ENCODE measurements around the gene STON2.
"Not testable (repeated sequence)": the region's sequence is repeated elsewhere in the genome, so short reads cannot be mapped to it uniquely, and the experiment has no call there.

Gene STON2

GRCh38 chr14:81400202-81400678 lies at the start of gene STON2:
TSS of gene STON2 (minus strand) at chr14:81400324. CDS start at chr14:81398382, 1,942 bp downstream.
- peak; percentile 44 to 50 for DNase-seq

GRCh38 chr14:81449576-81449975 lies 49.5 kb upstream of the STON2 start:
- DNase-seq: no peak

DNA sequence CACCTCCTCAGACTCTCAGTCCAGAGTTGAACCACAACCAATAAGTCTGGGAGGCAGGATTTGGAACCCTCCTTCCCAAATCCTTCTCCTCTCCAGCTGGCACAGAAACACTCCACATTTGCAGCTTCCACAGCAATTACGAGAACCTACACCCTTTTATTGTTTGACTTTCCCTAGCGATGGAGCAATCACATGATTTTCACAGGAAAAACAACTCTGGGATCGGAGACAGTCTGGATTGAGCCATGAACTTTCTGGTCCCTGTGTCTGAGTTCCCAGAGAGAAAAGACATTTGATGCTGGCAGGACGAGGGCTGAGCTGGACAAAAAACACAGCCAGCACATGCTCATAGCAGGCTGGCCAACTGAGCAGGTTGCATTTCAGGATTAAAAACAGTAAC lies 49.0 kb upstream of the STON2 start:
- DNase-seq: no peak

GRCh38 chr14:81447021-81447764 lies 47.1 kb upstream of the STON2 start:
- no peak for DNase-seq

DNA sequence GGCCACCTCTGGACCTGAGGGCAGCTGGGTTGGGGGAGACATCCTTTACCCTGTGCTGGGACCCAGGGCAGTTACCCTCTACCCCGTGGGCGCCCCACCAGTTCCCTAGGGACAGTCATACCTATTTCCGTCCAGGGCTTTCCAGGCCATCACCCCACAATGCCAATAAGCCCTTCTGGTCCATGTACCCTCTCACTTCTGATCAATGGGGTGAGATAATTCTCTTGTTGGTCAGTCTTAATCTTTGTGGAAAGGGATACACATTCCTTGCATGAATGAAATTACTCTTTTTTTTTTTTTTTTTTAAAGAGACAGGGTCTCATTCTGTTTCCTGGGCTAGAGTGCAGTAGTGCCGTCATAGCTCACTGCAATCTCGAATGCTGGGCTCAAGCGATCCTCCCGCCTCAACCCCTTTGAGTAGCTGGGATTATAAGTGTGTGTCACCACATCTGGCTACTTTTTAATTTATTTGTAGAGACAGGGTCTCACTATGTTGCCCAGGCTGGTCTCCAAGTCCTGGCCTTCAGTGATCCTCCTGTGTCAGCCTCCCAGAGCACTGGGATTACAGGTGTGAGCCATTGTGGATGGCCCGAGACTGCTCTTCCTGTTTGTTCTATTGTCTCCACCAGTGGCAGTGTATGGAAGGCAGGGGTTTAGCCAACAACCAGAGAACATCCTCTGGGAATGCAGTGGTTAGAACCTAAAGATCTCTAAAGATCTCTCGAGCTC lies 46.3 kb upstream of the STON2 start:
- no peak for DNase-seq

DNA sequence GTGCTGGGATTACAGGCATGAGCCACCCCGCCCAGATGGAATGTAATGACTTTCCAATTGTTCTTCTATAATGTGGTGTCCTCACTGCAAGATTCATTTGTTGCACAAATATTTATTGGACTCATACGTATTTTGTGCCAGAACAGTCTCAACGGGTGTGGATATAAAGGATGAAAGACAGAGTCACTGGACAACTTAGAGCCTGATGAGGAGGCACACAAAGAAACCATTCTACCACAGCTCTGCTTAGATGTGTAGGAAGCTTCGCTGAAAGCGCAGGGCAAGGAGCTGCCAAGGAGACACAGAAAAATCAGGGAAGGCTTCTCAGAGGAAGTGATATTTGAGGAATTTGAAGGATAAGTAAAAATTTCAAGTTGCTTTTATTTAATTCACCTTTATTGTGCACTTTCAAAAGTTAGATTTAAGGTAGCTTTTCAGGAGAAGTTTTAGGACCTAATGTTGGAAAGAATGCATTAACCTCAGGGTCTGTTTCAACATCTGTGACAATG lies 41.6 kb upstream of the STON2 start:
- no peak for DNase-seq

GRCh38 chr14:81440041-81440440 lies 39.9 kb upstream of the STON2 start:
- DNase-seq: no peak

GRCh38 chr14:81437244-81437643 lies 37.1 kb upstream of the STON2 start:
- no peak for DNase-seq

- peak; percentile 58 to 68 for DNase-seq
Measured at GRCh38 chr14:81436296-81437138, 36.4 kb upstream of the STON2 start.

GRCh38 chr14:81435391-81436295 lies 35.5 kb upstream of the STON2 start:
- DNase-seq: peak; percentile 38 to 42

GRCh38 chr14:81435048-81435390 lies 34.9 kb upstream of the STON2 start:
- DNase-seq: no peak

DNA sequence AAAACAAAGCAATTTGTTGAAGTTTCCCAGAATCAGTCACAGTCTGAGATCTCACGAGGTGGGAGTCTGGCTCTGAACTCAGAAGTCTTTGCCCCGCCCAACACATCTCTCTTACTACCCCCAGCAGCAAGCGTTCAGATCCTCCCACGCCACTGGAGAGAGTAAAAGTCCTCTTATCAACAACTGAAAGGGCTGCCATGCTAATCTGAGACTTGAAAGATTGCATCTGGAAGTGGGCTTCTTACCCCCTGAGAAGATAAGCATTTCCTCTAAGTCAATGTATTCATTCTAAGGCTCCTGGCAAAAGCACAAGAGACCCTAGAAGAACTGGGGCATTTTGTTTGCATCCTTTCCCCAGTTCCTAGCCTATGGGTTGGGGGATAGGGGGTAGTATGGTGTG lies 34.1 kb upstream of the STON2 start:
- DNase-seq: no peak

GRCh38 chr14:81433378-81433777 lies 33.3 kb upstream of the STON2 start:
- no peak for DNase-seq

DNA sequence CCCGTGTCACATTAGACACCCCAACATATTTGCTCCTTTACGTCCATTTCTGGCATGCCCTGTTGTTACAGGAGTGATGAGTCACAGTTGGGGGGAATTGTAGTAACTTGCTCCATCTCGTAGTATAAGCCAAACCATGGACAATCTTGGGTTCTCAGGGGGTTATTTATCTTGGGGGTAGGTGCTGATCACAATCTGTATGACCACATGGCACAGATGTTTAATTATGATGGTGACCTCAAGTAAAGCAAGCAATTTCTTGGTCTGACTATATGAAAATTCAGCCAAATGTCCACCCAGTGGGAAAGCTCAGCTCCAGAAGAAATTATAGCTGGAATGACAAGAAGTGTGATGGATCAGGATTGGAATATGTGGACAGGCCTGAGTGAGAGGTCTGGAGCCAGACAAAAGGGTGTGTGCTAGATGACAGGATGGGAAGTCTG lies 32.1 kb upstream of the STON2 start:
- no peak for DNase-seq

- DNase-seq: no peak
Measured at GRCh38 chr14:81430235-81430634, 30.1 kb upstream of the STON2 start.

DNA sequence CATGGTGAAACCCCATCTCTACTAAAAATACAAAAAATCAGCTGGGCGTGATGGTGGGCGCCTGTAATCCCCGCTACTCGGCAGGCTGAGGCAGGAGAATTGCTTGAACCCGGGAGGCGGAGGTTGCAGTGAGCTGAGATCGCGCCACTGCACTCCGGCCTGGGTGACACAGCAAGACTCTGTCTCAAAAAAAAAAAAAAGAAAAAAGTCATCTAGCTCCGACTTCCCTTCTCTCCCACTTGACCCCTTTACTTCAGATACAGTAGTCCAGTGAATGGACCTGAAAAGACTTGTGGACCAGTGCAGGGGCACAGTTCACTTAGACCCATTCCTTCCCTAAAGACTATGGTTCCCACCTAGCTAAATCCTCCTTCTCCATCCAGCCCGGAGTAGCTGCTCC lies 29.6 kb upstream of the STON2 start:
- DNase-seq: not testable (repeated sequence)

GRCh38 chr14:81429028-81429427 lies 28.9 kb upstream of the STON2 start:
- no peak for DNase-seq

DNA sequence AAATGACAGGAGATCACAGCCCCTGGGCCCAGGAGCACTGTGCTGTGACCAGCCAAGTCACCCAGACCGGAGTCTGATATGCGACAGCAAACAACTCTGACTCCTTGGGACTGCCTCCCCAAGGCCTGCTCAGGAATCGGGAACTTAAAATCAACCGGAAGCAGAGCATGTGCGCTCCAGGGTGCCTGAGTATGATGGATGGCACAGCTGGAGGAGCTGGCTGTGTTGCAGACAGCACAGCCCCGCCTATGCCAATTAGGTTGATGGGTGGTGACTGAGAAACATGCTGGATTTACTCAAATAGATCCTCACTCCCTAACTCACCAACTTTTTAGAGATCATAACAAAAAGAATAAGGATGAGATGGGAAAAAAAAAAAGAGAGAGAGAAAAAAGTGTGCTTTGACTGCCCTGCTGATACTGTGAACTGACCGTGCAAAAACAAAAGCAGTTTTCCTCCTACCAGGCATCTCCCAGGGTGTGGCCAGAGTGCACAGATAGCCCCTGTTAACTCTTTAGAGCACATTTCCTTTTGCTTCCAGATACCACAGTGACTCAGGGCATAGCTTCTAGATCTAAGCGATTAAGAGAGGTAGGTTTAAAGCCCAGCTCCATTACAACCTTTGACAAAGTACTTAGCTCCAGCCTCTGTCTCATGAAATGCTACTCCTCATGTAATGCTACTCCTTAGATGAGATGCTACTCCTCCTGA lies 27.4 kb upstream of the STON2 start:
- DNase-seq: no peak

GRCh38 chr14:81423504-81423903 lies 23.4 kb upstream of the STON2 start:
- no peak for DNase-seq

- no peak for DNase-seq
Measured at GRCh38 chr14:81418057-81418790, 18.1 kb upstream of the STON2 start.

GRCh38 chr14:81416981-81417380 lies 16.9 kb upstream of the STON2 start:
- no peak for DNase-seq
